ENCODE results near the gene ZNF366.

DNA sequence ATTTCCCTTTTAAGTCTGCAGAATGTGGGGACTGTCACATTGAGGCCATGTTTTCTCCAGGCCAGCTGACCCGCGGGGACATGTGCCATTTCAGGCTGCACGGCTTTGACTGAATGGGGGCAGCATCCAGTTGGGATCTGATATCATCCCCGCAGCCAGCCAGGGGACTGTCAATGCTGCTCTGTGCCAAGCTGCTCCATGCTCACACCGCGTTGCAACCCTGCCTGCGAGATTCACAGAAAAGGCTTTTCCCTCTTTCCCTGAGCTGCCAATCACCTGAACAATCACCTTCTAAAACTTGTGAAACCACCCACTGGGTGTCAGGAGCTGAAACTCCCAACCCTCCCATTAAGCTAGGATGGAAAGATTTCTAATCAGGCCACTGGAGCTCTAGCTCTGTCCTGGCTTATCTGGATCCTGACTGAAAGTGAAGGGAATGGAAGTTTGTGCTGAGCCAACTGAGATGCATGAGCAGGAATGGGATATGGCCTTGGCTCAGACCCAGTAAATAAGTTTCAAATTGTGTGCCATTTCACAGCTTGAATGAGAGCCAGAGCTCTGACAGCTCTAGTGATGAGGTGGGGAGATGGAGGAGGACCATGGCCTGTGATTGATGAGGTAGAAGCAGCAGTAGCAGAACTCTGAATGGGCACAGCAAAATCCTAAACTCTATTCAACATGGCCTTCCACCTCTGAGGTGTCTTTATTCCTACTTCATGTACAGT lies 34.5 kb upstream of the ZNF366 start:
- TF ChIP-seq, protein P1, sequence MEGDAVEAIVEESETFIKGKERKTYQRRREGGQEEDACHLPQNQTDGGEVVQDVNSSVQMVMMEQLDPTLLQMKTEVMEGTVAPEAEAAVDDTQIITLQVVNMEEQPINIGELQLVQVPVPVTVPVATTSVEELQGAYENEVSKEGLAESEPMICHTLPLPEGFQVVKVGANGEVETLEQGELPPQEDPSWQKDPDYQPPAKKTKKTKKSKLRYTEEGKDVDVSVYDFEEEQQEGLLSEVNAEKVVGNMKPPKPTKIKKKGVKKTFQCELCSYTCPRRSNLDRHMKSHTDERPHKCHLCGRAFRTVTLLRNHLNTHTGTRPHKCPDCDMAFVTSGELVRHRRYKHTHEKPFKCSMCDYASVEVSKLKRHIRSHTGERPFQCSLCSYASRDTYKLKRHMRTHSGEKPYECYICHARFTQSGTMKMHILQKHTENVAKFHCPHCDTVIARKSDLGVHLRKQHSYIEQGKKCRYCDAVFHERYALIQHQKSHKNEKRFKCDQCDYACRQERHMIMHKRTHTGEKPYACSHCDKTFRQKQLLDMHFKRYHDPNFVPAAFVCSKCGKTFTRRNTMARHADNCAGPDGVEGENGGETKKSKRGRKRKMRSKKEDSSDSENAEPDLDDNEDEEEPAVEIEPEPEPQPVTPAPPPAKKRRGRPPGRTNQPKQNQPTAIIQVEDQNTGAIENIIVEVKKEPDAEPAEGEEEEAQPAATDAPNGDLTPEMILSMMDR (IDR thresholded peaks at IDR 0.05) = no peak
- no peak for TF ChIP-seq POLR2A (IDR thresholded peaks at IDR 0.05)

Data from right lobe of liver (tissue), 4 donors.